HL-60 (cell line): ENCODE measurements around the gene PRKAG2.

ENCODE experiments used
- DNase-seq, 2 experiments: peaks; one replicate each; pipeline ENCODE4 v3.0.0-alpha.2; 2010 to 2020; ENCODE audit warnings: low read depth in 1 of 2, low spot score in 1 of 2
- H3K27ac ChIP-seq: fragments of 250-450 bp; sonication (Bioruptor Pico); replicated peaks from 2 replicates; pipeline ENCODE4 v1.5.1; 2020; ENCODE audit warnings: mild to moderate bottlenecking, moderate library complexity
- H3K27me3 ChIP-seq: fragments of 250-450 bp; sonication (Bioruptor Pico); 2 replicates; pipeline ENCODE4 v1.5.1; 2021; ENCODE audit warnings: mild to moderate bottlenecking, moderate library complexity; ENCODE audit not compliant: insufficient read depth, poor library complexity, severe bottlenecking
- H3K4me3 ChIP-seq: replicated peaks from 2 replicates; pipeline ENCODE4 v1.5.1; 2011; ENCODE audit warnings: mild to moderate bottlenecking, control low read depth, low read length; ENCODE audit not compliant: insufficient read depth
- GABPA ChIP-seq: IDR thresholded peaks from 2 replicates; pipeline ENCODE4 v1.6.1; 2012; ENCODE audit warnings: low read depth
- POLR2AphosphoS5 ChIP-seq: IDR thresholded peaks from 2 replicates; pipeline ENCODE4 v1.6.1; 2012; ENCODE audit warnings: low read depth
- SPI1 ChIP-seq: IDR thresholded peaks from 2 replicates; pipeline ENCODE4 v1.6.1; 2012; ENCODE audit warnings: low read depth, mild to moderate bottlenecking, borderline replicate concordance
- TF ChIP-seq, protein P1 (sequence below): IDR thresholded peaks from one replicate; pipeline ENCODE4 v1.5.1; 2011; ENCODE audit warnings: low read length, control low read depth, inconsistent platforms; ENCODE audit not compliant: insufficient read depth
- TF ChIP-seq, protein P2 (sequence below): IDR thresholded peaks from 2 replicates; pipeline ENCODE4 v1.6.1; 2012; ENCODE audit warnings: low read depth; ENCODE audit not compliant: insufficient replicate concordance

Gene PRKAG2

DNA sequence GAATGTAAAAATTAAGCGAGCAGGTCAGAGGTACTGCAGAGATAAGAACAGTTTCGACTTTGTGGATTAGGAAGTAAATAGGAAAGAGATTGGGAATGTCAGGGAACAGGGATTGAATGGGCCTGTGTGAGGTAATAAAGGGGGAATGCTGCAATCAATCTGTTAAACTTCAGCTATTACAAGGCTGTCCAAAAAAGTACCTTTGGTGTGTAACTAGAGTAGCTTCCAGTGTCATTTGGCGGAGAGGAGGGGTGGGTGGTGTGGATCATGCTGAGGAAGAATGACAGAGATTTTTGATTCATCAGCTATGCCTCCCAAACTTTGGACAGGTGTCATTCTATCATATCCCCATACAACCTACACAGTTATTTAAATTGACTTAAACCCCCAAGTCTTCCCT is 229.0 kb downstream of the PRKAG2 start:
- no peak for DNase-seq
- Histone ChIP-seq H3K27me3 (no peaks in the 10 kb centered on the region), H3K4me3 (no peak overlapping the region), H3K27ac (no peak overlapping the region)
- TF ChIP-seq, protein P1, sequence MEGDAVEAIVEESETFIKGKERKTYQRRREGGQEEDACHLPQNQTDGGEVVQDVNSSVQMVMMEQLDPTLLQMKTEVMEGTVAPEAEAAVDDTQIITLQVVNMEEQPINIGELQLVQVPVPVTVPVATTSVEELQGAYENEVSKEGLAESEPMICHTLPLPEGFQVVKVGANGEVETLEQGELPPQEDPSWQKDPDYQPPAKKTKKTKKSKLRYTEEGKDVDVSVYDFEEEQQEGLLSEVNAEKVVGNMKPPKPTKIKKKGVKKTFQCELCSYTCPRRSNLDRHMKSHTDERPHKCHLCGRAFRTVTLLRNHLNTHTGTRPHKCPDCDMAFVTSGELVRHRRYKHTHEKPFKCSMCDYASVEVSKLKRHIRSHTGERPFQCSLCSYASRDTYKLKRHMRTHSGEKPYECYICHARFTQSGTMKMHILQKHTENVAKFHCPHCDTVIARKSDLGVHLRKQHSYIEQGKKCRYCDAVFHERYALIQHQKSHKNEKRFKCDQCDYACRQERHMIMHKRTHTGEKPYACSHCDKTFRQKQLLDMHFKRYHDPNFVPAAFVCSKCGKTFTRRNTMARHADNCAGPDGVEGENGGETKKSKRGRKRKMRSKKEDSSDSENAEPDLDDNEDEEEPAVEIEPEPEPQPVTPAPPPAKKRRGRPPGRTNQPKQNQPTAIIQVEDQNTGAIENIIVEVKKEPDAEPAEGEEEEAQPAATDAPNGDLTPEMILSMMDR = no peak
- no peak for TF ChIP-seq POLR2AphosphoS5
- TF ChIP-seq, protein P2, sequence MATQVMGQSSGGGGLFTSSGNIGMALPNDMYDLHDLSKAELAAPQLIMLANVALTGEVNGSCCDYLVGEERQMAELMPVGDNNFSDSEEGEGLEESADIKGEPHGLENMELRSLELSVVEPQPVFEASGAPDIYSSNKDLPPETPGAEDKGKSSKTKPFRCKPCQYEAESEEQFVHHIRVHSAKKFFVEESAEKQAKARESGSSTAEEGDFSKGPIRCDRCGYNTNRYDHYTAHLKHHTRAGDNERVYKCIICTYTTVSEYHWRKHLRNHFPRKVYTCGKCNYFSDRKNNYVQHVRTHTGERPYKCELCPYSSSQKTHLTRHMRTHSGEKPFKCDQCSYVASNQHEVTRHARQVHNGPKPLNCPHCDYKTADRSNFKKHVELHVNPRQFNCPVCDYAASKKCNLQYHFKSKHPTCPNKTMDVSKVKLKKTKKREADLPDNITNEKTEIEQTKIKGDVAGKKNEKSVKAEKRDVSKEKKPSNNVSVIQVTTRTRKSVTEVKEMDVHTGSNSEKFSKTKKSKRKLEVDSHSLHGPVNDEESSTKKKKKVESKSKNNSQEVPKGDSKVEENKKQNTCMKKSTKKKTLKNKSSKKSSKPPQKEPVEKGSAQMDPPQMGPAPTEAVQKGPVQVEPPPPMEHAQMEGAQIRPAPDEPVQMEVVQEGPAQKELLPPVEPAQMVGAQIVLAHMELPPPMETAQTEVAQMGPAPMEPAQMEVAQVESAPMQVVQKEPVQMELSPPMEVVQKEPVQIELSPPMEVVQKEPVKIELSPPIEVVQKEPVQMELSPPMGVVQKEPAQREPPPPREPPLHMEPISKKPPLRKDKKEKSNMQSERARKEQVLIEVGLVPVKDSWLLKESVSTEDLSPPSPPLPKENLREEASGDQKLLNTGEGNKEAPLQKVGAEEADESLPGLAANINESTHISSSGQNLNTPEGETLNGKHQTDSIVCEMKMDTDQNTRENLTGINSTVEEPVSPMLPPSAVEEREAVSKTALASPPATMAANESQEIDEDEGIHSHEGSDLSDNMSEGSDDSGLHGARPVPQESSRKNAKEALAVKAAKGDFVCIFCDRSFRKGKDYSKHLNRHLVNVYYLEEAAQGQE = no peak
- TF ChIP-seq SPI1 = no peak
- no peak for TF ChIP-seq GABPA

DNA sequence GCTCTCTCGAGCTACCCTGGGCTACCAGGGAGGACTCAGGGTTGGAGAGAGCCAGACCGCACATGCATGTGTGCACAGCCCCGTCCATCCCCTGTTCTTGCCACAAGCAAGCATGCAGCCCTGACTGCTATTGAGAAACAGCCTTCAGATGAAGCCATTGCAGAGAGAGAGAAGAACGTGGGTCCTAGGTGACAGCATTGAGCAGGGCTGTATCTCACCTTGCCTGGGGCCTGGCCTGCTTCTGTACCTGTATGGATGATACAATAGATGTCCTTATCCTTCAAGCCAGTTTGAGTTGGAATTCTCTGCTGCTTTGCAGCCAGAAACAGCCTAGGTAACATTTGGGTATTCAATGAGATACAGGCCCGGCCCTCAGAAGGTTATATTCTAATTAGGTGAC is 229.9 kb downstream of the PRKAG2 start:
- no peaks in the 10 kb centered on the region for H3K27me3 ChIP-seq
- no peak overlapping the region for H3K4me3 ChIP-seq
- TF ChIP-seq GABPA (no peak), POLR2AphosphoS5 (no peak), SPI1 (no peak)
- TF ChIP-seq, protein P2 = no peak
- TF ChIP-seq, protein P1 = no peak
- DNase-seq = no peak
- H3K27ac ChIP-seq = no peak overlapping the region

DNA sequence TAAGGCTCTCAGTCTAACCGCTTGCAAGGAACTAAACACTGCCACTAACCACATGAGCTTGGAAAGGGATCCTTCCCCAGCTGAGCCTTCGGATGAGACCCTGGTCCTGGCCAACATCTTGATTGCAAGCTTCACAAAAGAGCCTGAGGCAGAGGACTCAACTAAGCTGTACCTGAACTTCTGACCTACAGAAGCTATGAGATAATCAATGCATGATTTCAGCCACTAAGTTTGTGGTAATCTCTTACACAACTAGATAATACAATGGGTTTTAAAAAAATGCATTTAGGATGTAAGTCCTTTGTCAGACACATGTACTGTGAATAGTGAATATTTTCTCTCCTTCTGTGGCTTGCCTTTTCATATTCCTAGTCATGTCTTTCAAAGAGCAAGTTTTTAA is 231.6 kb downstream of the PRKAG2 start:
- Histone ChIP-seq H3K27me3 (no peaks in the 10 kb centered on the region), H3K27ac (no peak overlapping the region), H3K4me3 (no peak overlapping the region)
- TF ChIP-seq, protein P1 = no peak
- TF ChIP-seq POLR2AphosphoS5 (no peak), GABPA (no peak), SPI1 (no peak)
- TF ChIP-seq, protein P2 = no peak
- no peak for DNase-seq
